Gastrocnemius medialis (tissue), 4 donors: Measurements from ENCODE around the gene CYP17A1. TPM values are rescaled to one million over a fixed set of nuclear protein-coding genes. Genes with fewer than 3 reads are reported as not detected.

Experiments
- ATAC-seq, 2 donors: fragments of 150-250 bp; one replicate each; pipeline ENCODE4 v1.9.1; 2016
- DNase-seq, 2 donors: peaks; one replicate each; pipeline ENCODE4 v3.0.0-alpha.2; 2019
- H3K27ac ChIP-seq, 4 donors: fragments of 200-600 bp; sonication (generic); 1 replicate in 1 of 4; 2 replicates in 3 of 4; pipeline ENCODE4 v1.5.1; 2016 to 2018; ENCODE audit warnings: mild to moderate bottlenecking in 2 of 4, moderate library complexity in 1 of 4
- H3K27me3 ChIP-seq, 3 donors: fragments of 200-600 bp; sonication (generic) in 2 of 3; 1 replicate in 1 of 3; 2 replicates in 2 of 3; pipeline versions ENCODE4 v1.5.1 to v1.6.0; 2016 to 2019; ENCODE audit warnings: mild to moderate bottlenecking in 1 of 3, moderate library complexity in 1 of 3
- H3K36me3 ChIP-seq, 2 donors: fragments of 200-600 bp; sonication (generic) in 1 of 2; one replicate each; pipeline ENCODE4 v1.5.1; 2017 to 2018
- H3K4me1 ChIP-seq, 2 donors: fragments of 200-600 bp; sonication (generic) in 1 of 2; one replicate each; pipeline ENCODE4 v1.5.1; 2016 to 2017; ENCODE audit warnings: mild to moderate bottlenecking in 2 of 2
- H3K4me3 ChIP-seq, 4 donors: fragments of 200-600 bp; sonication (generic) in 3 of 4; 1 replicate in 1 of 4; 2 replicates in 3 of 4; pipeline ENCODE4 v1.5.1; 2016 to 2019; ENCODE audit warnings: mild to moderate bottlenecking in 2 of 4
- H3K9me3 ChIP-seq, 3 donors: fragments of 200-600 bp; sonication (generic) in 2 of 3; 1 replicate in 1 of 3; 2 replicates in 2 of 3; pipeline ENCODE4 v1.5.1; 2016 to 2019
- CTCF ChIP-seq, 5 experiments: fragments of 450-650 bp in 3 of 5; fragments of 200-600 bp in 2 of 5; sonication (generic) in 2 of 5; IDR thresholded peaks in 4 of 5; conservative IDR thresholded peaks in 1 of 5; 1 replicate in 4 of 5; 2 replicates in 1 of 5; pipeline ENCODE4 v1.5.1; 2016 to 2019; ENCODE audit warnings: antibody characterized with exemption in 5 of 5, mild to moderate bottlenecking in 3 of 5, moderate library complexity in 3 of 5
- POLR2A ChIP-seq, 2 donors: fragments of 450-650 bp; IDR thresholded peaks; one replicate each; pipeline ENCODE4 v1.6.1; 2017; ENCODE audit warnings: antibody characterized with exemption in 2 of 2, mild to moderate bottlenecking in 2 of 2, moderate library complexity in 2 of 2
- in situ Hi-C, 4 donors: fragments of 200-750 bp; cut with MboI; loops; one replicate each; pipeline versions ENCODE4 v1.15.0 to v1.8.0; 2017; ENCODE audit warnings: low sequenced_read_pairs in 4 of 4
- intact Hi-C: fragments of 100-400 bp; cut with DNase I; formaldehyde crosslinking; loops from one replicate; pipeline ENCODE4 v1.15.1; 2023; ENCODE audit warnings: low total_unique reads
- total RNA-seq, 4 donors: library from RNA; depleted of rRNA; stranded (reverse); fragments of >200 nt; gene quantifications; one replicate each; pipeline versions ENCODE4 v1.1.0 to v1.2.3, GENCODE V29; 2016

CYP17A1 gene
- total RNA-seq, 4 donors from 2014 or later: 4.2 TPM; not detected in 3

GRCh38 chr10:102872163-102872562 lies 35.0 kb upstream of the CYP17A1 start:
- no peaks in the 10 kb centered on the region for H3K9me3 ChIP-seq
- no peaks in the 10 kb centered on the region for H3K27me3 ChIP-seq
- no peak for ATAC-seq
- H3K4me1 ChIP-seq: peaks cover 0 to 10% of the 10 kb centered on the region in 2 donors
- no peaks in the 10 kb centered on the region for H3K36me3 ChIP-seq
- no peak for DNase-seq
- in situ Hi-C loops (no loop called here), intact Hi-C loops (no loop called here)
- TF ChIP-seq POLR2A (IDR thresholded peaks at IDR 0.05): no peak
- TF ChIP-seq CTCF (IDR thresholded peaks at IDR 0.05 in 4 of 5, conservative IDR thresholded peaks at IDR 0.05 in 1 of 5): no peak
- no peak overlapping the region for H3K4me3 ChIP-seq
- H3K27ac ChIP-seq: no peak overlapping the region

GRCh38 chr10:102870221-102870620 lies 33.0 kb upstream of the CYP17A1 start:
- Histone ChIP-seq H3K9me3 (no peaks in the 10 kb centered on the region), H3K27ac (no peak overlapping the region), H3K4me1 (peaks cover 0 to 10% of the 10 kb centered on the region in 2 donors), H3K27me3 (no peaks in the 10 kb centered on the region), H3K4me3 (peak overlapping the region; percentile 62 to 84 (median 68)), H3K36me3 (no peaks in the 10 kb centered on the region)
- DNase-seq (no peak), ATAC-seq (no peak)
- in situ Hi-C loops: no loop called here
- intact Hi-C loops: no loop called here
- no peak for TF ChIP-seq CTCF (IDR thresholded peaks at IDR 0.05 in 4 of 5, conservative IDR thresholded peaks at IDR 0.05 in 1 of 5)
- TF ChIP-seq POLR2A (IDR thresholded peaks at IDR 0.05): no peak

GRCh38 chr10:102869258-102870198 lies 32.3 kb upstream of the CYP17A1 start, which contains the start of gene AS3MT:
Gene AS3MT (plus strand): TSS chr10:102869470. CDS start chr10:102869593, 123 bp downstream.
- peak; percentile 54 to 68 for ATAC-seq
- Histone ChIP-seq H3K27me3 (no peaks in the 10 kb centered on the region), H3K4me1 (peaks cover 0 to 10% of the 10 kb centered on the region in 2 donors), H3K9me3 (no peaks in the 10 kb centered on the region), H3K4me3 (peak within 1 kb of the TSS; percentile 62 to 84 (median 68)), H3K27ac (peak within 1 kb of the TSS; percentile 52 to 63 (median 59)), H3K36me3 (no peaks in the 10 kb centered on the region)
- intact Hi-C loops (no loop called here), in situ Hi-C loops (no loop called here)
- TF ChIP-seq CTCF (IDR thresholded peaks at IDR 0.05 in 4 of 5, conservative IDR thresholded peaks at IDR 0.05 in 1 of 5): no peak
- TF ChIP-seq POLR2A (IDR thresholded peaks at IDR 0.05): no peak
- peak in 1 of 2 donors; percentile 24 for DNase-seq

GRCh38 chr10:102868911-102869257 lies 31.7 kb upstream of the CYP17A1 start:
- DNase-seq: no peak
- no peaks in the 10 kb centered on the region for H3K9me3 ChIP-seq
- in situ Hi-C loops: no loop called here
- H3K27ac ChIP-seq: peak overlapping the region; percentile 52 to 63 (median 59)
- H3K36me3 ChIP-seq: peaks cover 0 to 5% of the 10 kb centered on the region in 2 donors
- H3K4me1 ChIP-seq: peaks cover 0 to 10% of the 10 kb centered on the region in 2 donors
- H3K27me3 ChIP-seq: no peaks in the 10 kb centered on the region
- ATAC-seq: no peak
- TF ChIP-seq CTCF (IDR thresholded peaks at IDR 0.05 in 4 of 5, conservative IDR thresholded peaks at IDR 0.05 in 1 of 5): no peak
- TF ChIP-seq POLR2A (IDR thresholded peaks at IDR 0.05): no peak
- peak overlapping the region; percentile 62 to 84 (median 68) for H3K4me3 ChIP-seq
- intact Hi-C loops: no loop called here
